ENCODE data around the gene GALNT9.
"Not testable (repeated sequence)": the region's sequence is repeated elsewhere in the genome, so short reads cannot be mapped to it uniquely, and the experiment has no call there.

GALNT9 gene

DNA sequence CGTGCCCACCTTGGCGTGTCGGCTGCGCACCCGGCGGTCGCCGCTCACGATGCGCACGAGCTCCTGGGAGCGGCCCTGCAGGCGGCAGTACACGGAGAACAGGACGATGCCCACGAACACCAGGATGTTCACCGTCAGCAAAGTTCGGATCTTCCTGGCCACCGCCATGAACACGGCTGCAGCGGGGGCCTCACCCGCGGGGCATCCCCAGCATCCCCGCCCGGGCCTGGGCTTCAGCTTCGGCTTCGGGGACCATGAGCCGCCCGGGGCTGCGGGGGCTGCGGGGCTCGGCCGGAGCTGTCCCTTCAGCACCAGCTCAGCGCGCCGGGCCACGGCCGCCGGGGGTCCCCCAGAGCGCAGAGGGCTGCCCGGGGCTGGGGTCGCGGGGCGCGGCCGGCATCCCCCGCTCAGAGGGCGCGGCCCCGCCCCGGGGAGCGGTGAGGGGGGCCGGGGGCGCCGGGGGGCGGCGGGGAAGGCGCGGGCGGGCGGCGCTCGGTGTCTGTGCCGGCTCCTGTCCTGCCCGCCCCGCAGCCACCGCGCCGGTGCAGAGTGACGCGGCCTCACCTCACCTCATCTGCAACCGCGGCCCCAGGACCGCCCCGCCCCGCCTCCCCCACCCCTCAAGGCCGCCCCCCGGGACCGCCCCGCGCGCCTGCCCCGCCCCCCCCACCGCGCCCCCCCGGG lies at the start of gene GALNT9:
GALNT9 (minus strand) TSS at position 554 of the 684 bp plus-strand sequence; CDS start at position 168, 386 bp downstream.
- no peak for DNase-seq (ENCODE audit: low spot score)

- not testable (repeated sequence) for DNase-seq (ENCODE audit: low spot score)
Observed at GRCh38 chr12:132379057-132379456, 49.7 kb upstream of the GALNT9 start.

- no peak for DNase-seq (ENCODE audit: low spot score)
Observed at GRCh38 chr12:132377147-132377546, 47.8 kb upstream of the GALNT9 start.

DNA sequence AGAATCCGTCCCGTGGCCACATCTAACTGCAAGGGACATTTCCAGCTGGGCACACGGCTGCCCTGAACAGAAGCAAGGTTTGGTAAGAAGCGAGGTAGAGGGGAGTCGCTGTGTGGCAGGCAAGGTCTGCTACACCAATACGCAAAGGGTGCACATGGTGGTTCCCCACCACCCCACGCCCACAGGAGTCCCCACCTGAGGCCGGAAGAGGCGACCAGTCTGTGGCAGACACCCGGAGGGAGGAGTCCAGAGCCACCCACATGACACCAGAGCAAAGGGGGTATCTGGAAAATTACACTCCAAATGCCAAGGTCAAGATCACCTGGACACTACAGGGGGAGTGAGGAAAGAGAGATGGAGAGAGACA lies 47.1 kb upstream of the GALNT9 start:
- DNase-seq (ENCODE audit: low spot score) = no peak

DNA sequence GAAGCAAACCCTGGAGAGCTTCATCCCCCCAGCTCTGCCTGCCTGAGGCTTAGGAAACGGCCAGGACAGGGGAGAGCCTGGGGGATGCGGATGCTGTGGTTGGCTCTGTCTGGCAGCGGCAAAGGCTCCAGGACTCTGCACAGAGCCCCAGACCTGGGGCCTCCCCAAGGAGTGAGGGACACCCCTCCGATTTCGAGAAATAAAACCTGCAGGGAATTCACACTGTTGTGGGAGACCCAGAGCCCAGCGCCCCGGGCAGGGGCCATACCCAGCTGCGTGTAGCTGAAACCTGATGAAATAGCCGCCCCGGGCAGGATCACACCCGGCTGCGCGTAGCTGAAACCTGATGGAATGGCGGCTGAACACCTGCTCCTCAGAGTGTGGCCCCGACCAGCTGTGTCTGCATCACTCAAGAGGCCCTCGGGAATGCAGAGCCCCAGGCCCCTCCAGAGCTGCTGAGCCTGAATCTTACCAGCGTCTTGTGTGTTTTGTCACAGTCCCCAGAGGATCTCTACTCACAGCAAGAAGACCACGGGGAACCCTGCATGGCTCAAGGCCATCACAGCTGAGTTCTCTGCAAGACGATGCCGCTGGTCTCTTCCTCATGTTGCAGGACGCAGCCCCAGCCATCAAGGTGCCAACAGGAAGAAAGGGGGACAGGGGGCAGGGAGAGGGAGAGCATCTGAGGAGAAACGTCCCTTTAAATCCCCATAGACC lies 46.5 kb upstream of the GALNT9 start:
- DNase-seq (ENCODE audit: low spot score) = no peak

- DNase-seq (ENCODE audit: low spot score) = no peak
Observed at GRCh38 chr12:132374612-132375445, 45.4 kb upstream of the GALNT9 start.

DNA sequence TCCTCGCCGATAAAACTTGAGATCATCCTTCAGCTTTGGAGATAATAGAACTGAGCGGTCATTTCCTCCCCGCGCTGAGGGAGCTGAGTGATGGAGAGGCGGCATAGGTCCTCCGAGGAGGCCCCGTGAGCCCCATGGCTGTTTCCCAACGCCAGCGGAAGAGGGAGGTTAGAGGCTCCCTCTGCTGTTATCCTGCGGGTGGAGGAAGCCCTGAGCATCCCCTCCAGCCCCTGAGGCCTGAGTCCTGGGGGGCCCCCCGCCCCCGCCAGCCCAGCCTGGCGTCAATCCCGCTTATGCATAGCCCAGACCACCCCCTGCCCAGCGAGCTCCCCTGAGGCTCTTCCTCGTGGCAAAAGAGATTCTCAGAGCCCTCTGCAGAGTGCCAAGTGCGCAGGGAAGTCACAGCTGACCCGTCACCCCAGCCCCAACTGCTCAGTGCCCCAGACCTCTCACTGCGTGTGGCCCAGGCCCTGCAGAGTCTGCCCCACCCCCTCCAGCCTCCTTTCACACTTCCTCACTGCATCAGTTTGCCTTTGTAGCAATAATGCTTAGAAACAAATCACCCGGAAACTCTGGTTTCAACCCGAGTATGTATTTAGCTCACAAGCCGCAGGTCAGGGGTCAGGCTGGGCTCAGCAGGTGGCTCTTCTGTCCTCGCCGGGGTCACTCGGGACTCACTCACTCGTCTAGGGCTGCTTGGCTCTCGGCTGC lies 44.7 kb upstream of the GALNT9 start:
- no peak for DNase-seq (ENCODE audit: low spot score)

- no peak for DNase-seq (ENCODE audit: low spot score)
Observed at GRCh38 chr12:132367852-132368251, 38.5 kb upstream of the GALNT9 start.

GRCh38 chr12:132367071-132367851 lies 37.9 kb upstream of the GALNT9 start:
- DNase-seq (ENCODE audit: low spot score) = no peak

- no peak for DNase-seq (ENCODE audit: low spot score)
Observed at GRCh38 chr12:132366341-132366861, 37.0 kb upstream of the GALNT9 start.

GRCh38 chr12:132365226-132365625 lies 35.8 kb upstream of the GALNT9 start:
- DNase-seq (ENCODE audit: low spot score) = no peak

DNA sequence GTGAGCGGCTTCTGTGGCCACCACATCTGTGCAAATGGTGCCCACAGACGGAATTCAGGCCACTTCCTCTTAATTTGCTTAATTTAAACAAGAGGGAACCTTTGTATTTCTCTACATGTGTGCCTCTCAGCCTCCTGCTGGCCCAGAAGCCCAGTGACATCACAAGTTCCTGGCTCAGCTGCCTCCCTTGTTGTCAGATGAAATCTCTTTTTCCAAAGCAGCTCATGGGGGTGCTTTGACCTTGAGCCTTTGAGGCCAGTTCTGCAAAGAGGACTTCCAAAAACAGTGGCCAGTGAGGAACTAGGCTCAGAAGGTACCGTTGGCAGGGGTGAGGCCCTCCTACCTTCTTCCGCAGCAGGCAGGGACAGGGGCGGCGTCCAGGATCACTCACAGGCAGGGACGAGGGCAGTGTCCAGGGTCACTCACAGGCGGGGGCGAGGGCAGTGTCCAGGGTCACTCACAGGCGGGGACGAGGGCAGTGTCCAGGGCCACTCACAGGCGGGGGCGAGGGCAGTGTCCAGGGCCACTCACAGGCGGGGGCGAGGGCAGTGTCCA lies 35.0 kb upstream of the GALNT9 start:
- DNase-seq (ENCODE audit: low spot score) = no peak

- DNase-seq (ENCODE audit: low spot score) = no peak
Observed at GRCh38 chr12:132363661-132364347, 34.4 kb upstream of the GALNT9 start.

DNA sequence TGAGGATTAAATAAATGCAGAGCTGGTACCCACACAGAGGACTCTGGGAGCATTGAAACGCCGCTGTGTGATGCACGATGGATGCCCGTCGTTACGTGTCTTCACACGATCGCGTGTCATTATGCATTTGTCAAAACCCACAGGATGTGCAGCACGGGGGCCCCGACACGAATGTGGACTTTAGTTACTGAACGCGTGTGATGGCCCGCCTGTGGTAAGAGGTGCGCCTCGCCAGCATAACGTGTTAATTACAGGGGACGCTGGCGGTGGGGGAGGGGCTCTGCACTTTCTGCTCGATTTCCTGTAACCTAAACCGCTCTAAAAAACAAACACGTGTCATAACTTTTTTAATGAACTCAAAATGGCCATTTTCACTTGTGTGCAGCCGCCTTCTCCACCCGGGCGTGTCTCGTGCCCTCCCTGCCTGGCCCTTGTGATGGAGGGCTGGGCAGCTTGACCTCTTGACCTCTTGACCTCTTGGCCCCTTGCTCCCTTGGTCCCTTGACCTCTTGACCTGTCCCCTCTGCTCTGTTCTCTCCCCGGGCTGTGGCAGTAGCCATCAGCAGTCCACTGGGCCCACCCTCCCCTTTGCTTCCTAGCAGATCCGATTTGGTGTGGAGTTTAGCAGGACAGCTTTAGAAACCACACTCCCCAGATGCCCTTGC lies 33.7 kb upstream of the GALNT9 start:
- DNase-seq (ENCODE audit: low spot score) = no peak

GRCh38 chr12:132360906-132361777 lies 31.8 kb upstream of the GALNT9 start:
- DNase-seq (ENCODE audit: low spot score) = no peak

GRCh38 chr12:132360410-132360809 lies 31.0 kb upstream of the GALNT9 start:
- DNase-seq (ENCODE audit: low spot score) = no peak

DNA sequence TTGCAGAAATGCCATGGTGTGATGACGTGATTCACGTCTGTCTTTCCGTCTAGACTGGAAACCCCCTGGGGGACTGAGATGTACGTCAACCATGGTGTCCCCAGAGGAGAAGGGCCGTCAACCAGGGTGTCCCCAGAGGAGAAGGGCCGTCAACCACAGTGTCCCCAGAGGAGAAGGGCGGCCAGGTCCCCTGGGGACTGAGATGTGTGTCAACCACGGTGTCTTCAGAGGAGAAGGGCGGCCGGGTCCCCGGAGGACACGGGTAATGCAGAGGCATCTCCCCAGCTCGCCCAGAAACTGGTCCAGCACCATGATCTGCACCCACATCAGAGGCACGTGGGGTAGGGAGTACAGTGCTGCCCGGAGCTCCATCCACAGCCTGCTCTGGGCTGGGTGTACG lies 30.6 kb upstream of the GALNT9 start:
- no peak for DNase-seq (ENCODE audit: low spot score)

GRCh38 chr12:132359551-132359950 lies 30.2 kb upstream of the GALNT9 start:
- DNase-seq (ENCODE audit: low spot score) = no peak

Measured in kidney capillary endothelial cell (primary cell).